HCT116 (cell line): ENCODE measurements around the gene APOL3. TPM values are rescaled to one million over a fixed set of nuclear protein-coding genes. Genes with fewer than 3 reads are reported as not detected.

Experiments used
- ATAC-seq: fragments of 200-7000 bp; cut with Tn5 transposase; 2 replicates; pipeline ENCODE4 v1.9.1; 2020; ENCODE audit warnings: mild to moderate bottlenecking, moderate library complexity
- BruUV-seq: library from RNA; stranded (reverse); fragments of 400-500 nt; replicated peaks from 2 replicates; lab custom pipeline; 2021; lab: Mats Ljungman, UMichigan
- CTCF ChIA-PET: fragments of 300-600 bp; sonication (Branson Sonifier 250); formaldehyde crosslinking; loops from one replicate; lab custom pipeline; 2021; ENCODE audit warnings: antibody characterized with exemption; lab: Charles Lee
- POLR2A ChIA-PET: fragments of 300-600, 350-600 bp; sonication (Branson Sonifier 250); formaldehyde crosslinking; loops from one replicate; lab custom pipeline; 2021; ENCODE audit warnings: antibody characterized with exemption; lab: Charles Lee
- RAD21 ChIA-PET, 2 experiments: fragments of 300-600 bp; sonication (Branson Sonifier 250); formaldehyde crosslinking; loops; one replicate each; lab custom pipeline; 2023; ENCODE audit warnings: low total read pairs in 2 of 2; ENCODE audit not compliant: uncharacterized antibody in 2 of 2, unreplicated experiment in 2 of 2, low non-redundant PET in 1 of 2; lab: Charles Lee
- DNase-seq: peaks from one replicate; pipeline ENCODE4 v3.0.0-alpha.2; 2010; ENCODE audit warnings: low read depth, low spot score
- H2AFZ ChIP-seq: fragments of 200-600 bp; shearing (Covaris generic), sonication (generic); 2 replicates; pipeline ENCODE4 v1.6.1; 2017; ENCODE audit warnings: low read depth, mixed run types, mixed read lengths, antibody characterized with exemption, low read length; ENCODE audit not compliant: poor library complexity, severe bottlenecking
- H3K27ac ChIP-seq: 2 replicates; pipeline ENCODE4 v1.5.1; 2012; ENCODE audit warnings: low read depth, low read length
- H3K27me3 ChIP-seq: fragments of 200-600 bp; sonication (generic); 2 replicates; pipeline ENCODE4 v1.6.1; 2016; ENCODE audit warnings: mixed run types, low read length, mixed read lengths; ENCODE audit not compliant: insufficient read depth
- H3K36me3 ChIP-seq, 2 experiments: fragments of 200-500 bp in 1 of 2; fragments of 200-600 bp in 1 of 2; sonication (Bioruptor generic) in 1 of 2; sonication (generic) in 1 of 2; 2 replicates each; pipeline versions ENCODE4 v1.5.1 to v1.6.1; 2014 to 2016; ENCODE audit warnings: low read length in 2 of 2, inconsistent platforms in 1 of 2, mixed read lengths in 1 of 2, mixed run types in 1 of 2; ENCODE audit not compliant: insufficient read depth in 2 of 2, control insufficient read depth in 1 of 2
- H3K4me1 ChIP-seq, 2 experiments: fragments of 200-600 bp in 1 of 2; sonication (generic) in 1 of 2; 2 replicates each; pipeline versions ENCODE4 v1.5.1 to v1.6.1; 2012 to 2017; ENCODE audit warnings: low read length in 2 of 2, inconsistent platforms in 1 of 2, mild to moderate bottlenecking in 1 of 2, mixed read lengths in 1 of 2, mixed run types in 1 of 2, moderate library complexity in 1 of 2; ENCODE audit not compliant: insufficient read depth in 2 of 2, control insufficient read depth in 1 of 2
- H3K4me2 ChIP-seq: fragments of 200-600 bp; sonication (generic); 2 replicates; pipeline ENCODE4 v1.6.1; 2017; ENCODE audit warnings: mixed run types, low read length, mixed read lengths
- H3K4me3 ChIP-seq, 2 experiments: fragments of 200-600 bp in 1 of 2; sonication (generic) in 1 of 2; replicated peaks in 1 of 2; 2 replicates each; pipeline ENCODE4 v1.5.1; 2011 to 2016; ENCODE audit warnings: low read length in 2 of 2, control low read depth in 1 of 2, low read depth in 1 of 2, mild to moderate bottlenecking in 1 of 2, mixed read lengths in 1 of 2, mixed run types in 1 of 2
- H3K79me2 ChIP-seq: fragments of 200-600 bp; sonication (generic); 2 replicates; pipeline ENCODE4 v1.6.1; 2017; ENCODE audit warnings: mild to moderate bottlenecking, mixed run types, low read length, moderate library complexity, mixed read lengths; ENCODE audit not compliant: insufficient read depth
- H3K9ac ChIP-seq: fragments of 200-600 bp; sonication (generic); 2 replicates; pipeline ENCODE4 v1.6.1; 2016; ENCODE audit warnings: low read length, mixed read lengths
- H3K9me2 ChIP-seq: fragments of 200-600 bp; sonication (generic), shearing (Covaris generic); 2 replicates; pipeline ENCODE4 v1.6.1; 2017; ENCODE audit warnings: mixed run types, mild to moderate bottlenecking, moderate library complexity; ENCODE audit not compliant: insufficient read depth
- H3K9me3 ChIP-seq, 2 experiments: fragments of 200-500 bp in 1 of 2; fragments of 200-600 bp in 1 of 2; sonication (Bioruptor generic) in 1 of 2; sonication (generic) in 1 of 2; 2 replicates each; pipeline ENCODE4 v1.6.1; 2014 to 2017; ENCODE audit warnings: low read length in 2 of 2, mixed read lengths in 2 of 2, inconsistent platforms in 1 of 2, low read depth in 1 of 2, mild to moderate bottlenecking in 1 of 2, mixed run types in 1 of 2, moderate library complexity in 1 of 2; ENCODE audit not compliant: control insufficient read depth in 1 of 2, insufficient read depth in 1 of 2
- H4K20me1 ChIP-seq: fragments of 200-600 bp; sonication (generic), shearing (Covaris generic); 2 replicates; pipeline ENCODE4 v1.6.1; 2017; ENCODE audit warnings: mixed run types, mild to moderate bottlenecking, moderate library complexity; ENCODE audit not compliant: insufficient read depth
- CBX3 ChIP-seq: IDR thresholded peaks from 2 replicates; pipeline ENCODE4 v1.6.1; 2012; ENCODE audit warnings: low read depth
- CEBPB ChIP-seq: IDR thresholded peaks from 2 replicates; pipeline ENCODE4 v1.6.1; 2012; ENCODE audit warnings: low read depth
- EGR1 ChIP-seq: IDR thresholded peaks from 2 replicates; pipeline ENCODE4 v1.6.1; 2012; ENCODE audit warnings: low read depth
- EZH2 ChIP-seq: fragments of 200-600 bp; sonication (generic); IDR thresholded peaks from 2 replicates; pipeline ENCODE4 v1.6.1; 2017; ENCODE audit warnings: antibody characterized with exemption, mixed run types
- FOSL1 ChIP-seq: IDR thresholded peaks from 2 replicates; pipeline ENCODE4 v1.6.1; 2012; ENCODE audit warnings: low read depth
- MAX ChIP-seq: IDR thresholded peaks from 2 replicates; pipeline ENCODE4 v1.6.1; 2012
- POLR2A ChIP-seq: IDR thresholded peaks from 2 replicates; pipeline ENCODE4 v1.7.0; 2011; ENCODE audit warnings: borderline replicate concordance; ENCODE audit not compliant: insufficient read depth, insufficient read length; ENCODE audit errors: extremely low read depth
- POLR2AphosphoS5 ChIP-seq: IDR thresholded peaks from 2 replicates; pipeline ENCODE4 v1.6.1; 2011; ENCODE audit warnings: mild to moderate bottlenecking, low read depth, low read length, moderate library complexity
- RAD21 ChIP-seq: IDR thresholded peaks from 2 replicates; pipeline ENCODE4 v1.6.1; 2012; ENCODE audit warnings: low read depth, mild to moderate bottlenecking
- TCF7L2 ChIP-seq: IDR thresholded peaks from 2 replicates; pipeline ENCODE4 v1.7.0; 2011; ENCODE audit warnings: borderline replicate concordance, inconsistent platforms; ENCODE audit not compliant: insufficient read depth, insufficient read length; ENCODE audit errors: extremely low read depth
- YY1 ChIP-seq: IDR thresholded peaks from 2 replicates; pipeline ENCODE4 v1.6.1; 2011; ENCODE audit warnings: low read length, low read depth, moderate library complexity, mild to moderate bottlenecking; ENCODE audit not compliant: insufficient replicate concordance; ENCODE audit errors: extremely low read depth
- ZBTB33 ChIP-seq: IDR thresholded peaks from 2 replicates; pipeline ENCODE4 v1.6.1; 2011; ENCODE audit warnings: mild to moderate bottlenecking, low read length, moderate library complexity; ENCODE audit not compliant: insufficient replicate concordance; ENCODE audit errors: extremely low read depth
- ZFX ChIP-seq: fragments of 450-650 bp; IDR thresholded peaks from 2 replicates; pipeline ENCODE4 v1.6.1; 2017
- ZNF274 ChIP-seq: fragments of 200-500 bp; sonication (Bioruptor generic); IDR thresholded peaks from 2 replicates; pipeline ENCODE4 v1.6.1; 2014; ENCODE audit warnings: mild to moderate bottlenecking, low read depth, low read length, inconsistent platforms
- intact Hi-C: fragments of 100-400 bp; cut with micrococcal nuclease; formaldehyde crosslinking; loops from 2 replicates; pipeline ENCODE4 v1.10.0; 2022
- total RNA-seq: library from RNA; stranded (reverse); gene quantifications from one replicate; pipeline ENCODE4 v1.2.1, GENCODE V29; 2021; ENCODE audit not compliant: unreplicated experiment

The APOL3 gene
- total RNA-seq, 1 experiment from 2014 or later: 0.49 TPM

- no peaks in the 10 kb centered on the region for H4K20me1 ChIP-seq
Observed at GRCh38 chr22:36156515-36157419, 3.8 kb downstream of the APOL3 start.

More at GRCh38 chr22:36156515-36157419, 3.8 kb downstream of the APOL3 start:
- BruUV-seq: no TSS peak
- Histone ChIP-seq H3K79me2 (no peaks in the 10 kb centered on the region), H3K4me1 (peaks cover 0 to 3% of the 10 kb centered on the region in 2 experiments; a peak in 1 of 4 replicates), H3K9me2 (no peaks in the 10 kb centered on the region), H3K4me2 (no peak overlapping the region), H3K9me3 (no peaks in the 10 kb centered on the region), H3K36me3 (no peaks in the 10 kb centered on the region), H3K4me3 (no peak overlapping the region), H2AFZ (no peak overlapping the region), H3K27ac (no peak overlapping the region), H3K9ac (no peak overlapping the region), H3K27me3 (no peaks in the 10 kb centered on the region)
- POLR2A ChIA-PET: no interaction called here
- DNase-seq (no peak), ATAC-seq (no peak)
- CTCF ChIA-PET: no interaction called here
- intact Hi-C loops: no loop called here
- RAD21 ChIA-PET: no interaction called here
- no peak for TF ChIP-seq ZBTB33
- TF ChIP-seq MAX: no peak
- TF ChIP-seq FOSL1: no peak
- TF ChIP-seq CBX3: no peak
- TF ChIP-seq RAD21: no peak
- no peak for TF ChIP-seq YY1
- TF ChIP-seq ZFX: no peak
- no peak for TF ChIP-seq EZH2
- no peak for TF ChIP-seq POLR2AphosphoS5
- no peak for TF ChIP-seq ZNF274
- TF ChIP-seq TCF7L2: no peak
- TF ChIP-seq POLR2A: no peak
- TF ChIP-seq CEBPB: no peak
- TF ChIP-seq EGR1: no peak
